ENCODE results near the gene B4GALNT4. TPM values are rescaled to one million over a fixed set of nuclear protein-coding genes. Genes with fewer than 3 reads are reported as not detected.

The B4GALNT4 gene
- total RNA-seq, 2 donors from 2014 or later, result 0.39 TPM; not detected in 1

- Histone ChIP-seq H3K27me3 (no peaks in the 10 kb centered on the region), H3K27ac (no peak overlapping the region), H3K4me1 (no peaks in the 10 kb centered on the region), H3K4me3 (no peak overlapping the region), H3K9me3 (no peaks in the 10 kb centered on the region), H3K36me3 (no peaks in the 10 kb centered on the region)
- no peak for TF ChIP-seq CTCF (IDR thresholded peaks at IDR 0.05)
- no peak for DNase-seq (ENCODE audit: low spot score)
Observed at GRCh38 chr11:379205-380094, 10.2 kb downstream of the B4GALNT4 start.

- H3K27ac ChIP-seq, result no peak overlapping the region
- no peaks in the 10 kb centered on the region for H3K36me3 ChIP-seq
- H3K4me3 ChIP-seq, result no peak overlapping the region
- TF ChIP-seq CTCF (IDR thresholded peaks at IDR 0.05), result no peak
- DNase-seq (ENCODE audit: low spot score), result no peak
- H3K27me3 ChIP-seq, result no peaks in the 10 kb centered on the region
- no peaks in the 10 kb centered on the region for H3K9me3 ChIP-seq
- no peaks in the 10 kb centered on the region for H3K4me1 ChIP-seq
Observed at GRCh38 chr11:380095-380480, 10.8 kb downstream of the B4GALNT4 start.

GRCh38 chr11:380491-380890 is 11.2 kb downstream of the B4GALNT4 start:
- Histone ChIP-seq H3K4me1 (no peaks in the 10 kb centered on the region), H3K27me3 (no peaks in the 10 kb centered on the region), H3K27ac (no peak overlapping the region), H3K36me3 (no peaks in the 10 kb centered on the region), H3K4me3 (no peak overlapping the region), H3K9me3 (no peaks in the 10 kb centered on the region)
- TF ChIP-seq CTCF (IDR thresholded peaks at IDR 0.05), result no peak
- DNase-seq (ENCODE audit: low spot score), result no peak

GRCh38 chr11:380996-381395 is 11.7 kb downstream of the B4GALNT4 start:
- TF ChIP-seq CTCF (IDR thresholded peaks at IDR 0.05), result no peak
- H3K4me3 ChIP-seq, result no peak overlapping the region
- no peaks in the 10 kb centered on the region for H3K36me3 ChIP-seq
- H3K27me3 ChIP-seq, result no peaks in the 10 kb centered on the region
- H3K27ac ChIP-seq, result no peak overlapping the region
- no peaks in the 10 kb centered on the region for H3K4me1 ChIP-seq
- DNase-seq (ENCODE audit: low spot score), result no peak
- H3K9me3 ChIP-seq, result peaks cover 0 to 1% of the 10 kb centered on the region in 2 donors

GRCh38 chr11:381501-382072 is 12.3 kb downstream of the B4GALNT4 start:
- no peaks in the 10 kb centered on the region for H3K36me3 ChIP-seq
- H3K4me1 ChIP-seq, result no peaks in the 10 kb centered on the region
- no peak for TF ChIP-seq CTCF (IDR thresholded peaks at IDR 0.05)
- H3K27ac ChIP-seq, result no peak overlapping the region
- DNase-seq (ENCODE audit: low spot score), result no peak
- peaks cover 0 to 7% of the 10 kb centered on the region in 2 donors for H3K9me3 ChIP-seq
- no peaks in the 10 kb centered on the region for H3K27me3 ChIP-seq
- no peak overlapping the region for H3K4me3 ChIP-seq
